HL-60/S4 treated with phorbol 12-myristate 13-acetate at 8.2 ng/mL for 4 days and 3 days (cell line): ENCODE results near the gene LRG1.
"Not testable (repeated sequence)": the region's sequence is repeated elsewhere in the genome, so short reads cannot be mapped to it uniquely, and the experiment has no call there.

Experiments used
- in situ Hi-C: fragments of 300-500 bp; cut with MboI; formaldehyde crosslinking; loops from 2 replicates; pipeline ENCODE4 v1.15.0; 2022; ENCODE audit warnings: low sequenced_read_pairs

The LRG1 gene

GRCh38 chr19:4576016-4576933, 36.4 kb upstream of the LRG1 start:
- in situ Hi-C loops, result loop anchor here (5.0 kb wide), 1 partner anchor 56 kb away; no protein-coding TSS in a partner anchor

- in situ Hi-C loops, result loop anchor here (5.0 kb wide), 1 partner anchor 57 kb away; no protein-coding TSS in a partner anchor
Observed at GRCh38 chr19:4575267-4576015, 35.6 kb upstream of the LRG1 start.

GRCh38 chr19:4573682-4574081, 33.8 kb upstream of the LRG1 start:
- in situ Hi-C loops, result no loop called here

- in situ Hi-C loops, result no loop called here
Observed at GRCh38 chr19:4571305-4571917, 31.6 kb upstream of the LRG1 start.

DNA sequence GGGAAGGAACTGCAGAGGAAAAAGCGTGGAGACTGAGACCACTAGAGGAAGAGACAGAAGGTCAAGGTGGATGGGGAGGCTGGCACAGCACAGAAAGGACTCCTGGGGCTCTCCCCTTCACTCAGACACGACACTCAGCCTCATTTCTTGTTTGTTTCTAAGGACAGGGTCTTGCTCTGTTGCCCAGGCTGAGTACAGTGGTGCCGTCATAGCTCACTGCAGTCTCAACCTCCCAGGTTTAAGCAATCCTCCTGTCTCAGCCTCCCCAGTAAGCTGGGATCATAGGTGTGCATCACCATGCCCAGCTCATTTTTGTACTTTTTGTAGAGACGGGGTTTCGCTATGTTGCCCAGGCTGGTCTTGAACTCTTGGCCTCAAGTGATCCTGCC, 31.1 kb upstream of the LRG1 start:
- in situ Hi-C loops, result no loop called here

GRCh38 chr19:4570402-4570801, 30.6 kb upstream of the LRG1 start:
- in situ Hi-C loops, result no loop called here

DNA sequence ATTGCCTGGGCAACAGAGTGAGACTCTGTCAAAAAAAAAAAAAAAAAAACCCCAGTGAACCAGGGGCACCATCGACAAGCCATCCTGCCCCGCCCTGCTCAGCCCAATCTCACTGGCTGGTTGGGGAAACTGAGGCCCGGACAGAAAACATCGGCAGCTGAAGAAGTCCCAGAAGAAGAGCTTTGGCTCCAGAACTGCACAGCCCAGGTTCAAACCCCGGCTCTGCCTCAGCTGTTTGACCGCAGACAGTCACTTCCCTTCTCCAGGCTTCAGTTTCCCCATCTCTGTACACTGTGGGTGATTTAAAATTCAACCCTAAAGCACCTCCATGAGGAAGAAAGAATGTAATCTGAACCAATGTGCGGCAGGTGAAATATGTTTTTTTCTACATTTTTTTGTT, 29.1 kb upstream of the LRG1 start:
- in situ Hi-C loops, result no loop called here

DNA sequence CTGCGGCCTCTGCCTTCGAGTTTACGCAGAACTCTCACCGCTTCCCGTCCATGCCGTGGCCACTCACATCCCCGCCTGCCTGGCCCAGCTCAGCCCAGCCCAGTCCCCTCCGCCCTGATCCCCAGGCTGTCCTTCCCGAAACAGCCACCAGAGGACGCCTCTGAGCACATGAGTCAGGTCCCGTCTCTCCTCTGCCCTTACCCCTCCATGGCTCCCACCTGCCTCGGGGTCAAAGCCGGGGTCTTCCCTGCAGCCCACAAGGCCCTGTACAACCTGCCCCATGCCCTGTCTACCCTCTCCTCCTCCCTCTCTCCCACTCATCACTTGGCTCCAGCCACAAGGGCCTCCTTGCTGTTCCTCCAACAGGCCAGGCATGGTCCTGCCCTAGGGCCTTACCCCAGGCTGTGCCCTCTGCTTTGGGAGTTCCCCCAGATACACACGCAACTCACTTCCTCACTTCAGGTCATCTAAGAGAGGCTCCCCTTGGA, 27.8 kb upstream of the LRG1 start:
- in situ Hi-C loops, result no loop called here

DNA sequence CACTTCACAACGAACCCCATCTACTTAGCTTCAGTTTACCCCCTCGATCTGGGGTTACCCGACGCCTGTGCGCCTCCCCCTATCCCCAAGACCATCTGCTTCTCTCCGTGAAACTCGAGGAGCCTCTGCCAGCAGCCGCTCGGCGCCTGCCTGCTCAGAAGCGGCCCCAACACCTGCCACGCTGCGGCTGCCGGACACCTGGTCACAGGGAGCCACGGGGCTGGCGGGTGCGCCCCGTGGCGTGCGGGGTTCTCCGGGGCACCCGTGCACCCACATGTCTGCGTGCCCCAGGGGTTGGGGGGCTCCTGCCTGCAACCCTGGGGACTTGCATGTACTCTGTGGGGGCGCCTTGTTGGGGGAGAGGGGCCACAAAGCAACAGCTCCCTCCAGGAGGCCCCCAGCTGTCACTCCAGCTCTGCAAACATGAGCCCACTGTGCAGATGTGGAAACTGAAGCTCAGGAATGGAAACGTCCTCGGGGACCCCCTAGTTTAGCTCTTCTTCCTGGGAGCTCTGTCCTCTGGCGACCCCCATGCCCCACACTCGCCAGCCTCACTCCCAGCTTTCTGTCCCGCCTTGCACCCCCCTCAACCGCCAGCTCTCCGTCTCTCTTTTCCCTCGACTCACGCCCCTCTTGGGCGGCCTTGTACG, 26.7 kb upstream of the LRG1 start:
- in situ Hi-C loops, result no loop called here

- in situ Hi-C loops, result not testable (repeated sequence)
Observed at GRCh38 chr19:4563562-4563961, 23.7 kb upstream of the LRG1 start.

DNA sequence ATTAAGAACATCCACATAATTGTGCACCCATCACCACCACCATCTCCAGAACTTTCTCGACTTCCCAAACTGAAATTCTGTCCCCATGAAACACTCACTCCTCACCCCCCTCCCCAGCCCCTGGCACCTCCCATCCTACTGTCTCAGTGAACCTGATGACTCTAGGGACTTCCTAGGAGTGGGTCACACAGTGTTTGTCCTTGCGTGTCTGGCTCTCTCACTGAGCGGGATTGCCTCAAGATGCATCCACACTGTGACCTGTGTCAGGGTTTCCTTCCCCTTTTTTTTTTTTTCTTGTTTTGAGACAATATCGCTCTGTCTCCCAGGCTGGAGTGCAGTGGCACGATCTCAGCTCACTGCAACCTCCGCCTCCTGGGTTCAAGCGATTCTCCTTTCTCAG, 22.2 kb upstream of the LRG1 start:
- in situ Hi-C loops, result not testable (repeated sequence)

DNA sequence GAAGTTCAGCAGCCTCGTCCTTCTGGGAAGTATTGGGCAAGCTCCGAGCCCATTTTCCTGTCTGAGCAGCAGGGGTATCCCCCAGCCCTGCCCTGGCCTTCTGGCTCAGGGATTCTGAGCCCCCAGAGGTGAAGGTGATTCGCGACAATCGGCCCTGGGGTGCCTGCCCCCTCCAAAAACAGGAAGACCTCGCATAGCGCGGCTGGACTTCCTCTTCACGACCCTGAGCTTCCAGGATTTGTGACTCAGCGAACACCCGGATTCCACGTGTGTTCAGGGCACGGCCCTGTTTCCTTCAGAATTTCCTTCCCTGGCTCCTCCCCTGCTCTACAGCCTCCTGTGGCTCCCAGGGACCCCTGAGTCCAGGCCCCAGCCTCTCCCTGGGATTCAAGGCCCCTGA, 19.7 kb upstream of the LRG1 start, which contains the start of gene SEMA6B:
Gene SEMA6B, minus strand, starts transcription at position 116 of the 400 bp plus-strand sequence. CDS start 1,227 bp downstream, outside the sequence.
- in situ Hi-C loops, result no loop called here

DNA sequence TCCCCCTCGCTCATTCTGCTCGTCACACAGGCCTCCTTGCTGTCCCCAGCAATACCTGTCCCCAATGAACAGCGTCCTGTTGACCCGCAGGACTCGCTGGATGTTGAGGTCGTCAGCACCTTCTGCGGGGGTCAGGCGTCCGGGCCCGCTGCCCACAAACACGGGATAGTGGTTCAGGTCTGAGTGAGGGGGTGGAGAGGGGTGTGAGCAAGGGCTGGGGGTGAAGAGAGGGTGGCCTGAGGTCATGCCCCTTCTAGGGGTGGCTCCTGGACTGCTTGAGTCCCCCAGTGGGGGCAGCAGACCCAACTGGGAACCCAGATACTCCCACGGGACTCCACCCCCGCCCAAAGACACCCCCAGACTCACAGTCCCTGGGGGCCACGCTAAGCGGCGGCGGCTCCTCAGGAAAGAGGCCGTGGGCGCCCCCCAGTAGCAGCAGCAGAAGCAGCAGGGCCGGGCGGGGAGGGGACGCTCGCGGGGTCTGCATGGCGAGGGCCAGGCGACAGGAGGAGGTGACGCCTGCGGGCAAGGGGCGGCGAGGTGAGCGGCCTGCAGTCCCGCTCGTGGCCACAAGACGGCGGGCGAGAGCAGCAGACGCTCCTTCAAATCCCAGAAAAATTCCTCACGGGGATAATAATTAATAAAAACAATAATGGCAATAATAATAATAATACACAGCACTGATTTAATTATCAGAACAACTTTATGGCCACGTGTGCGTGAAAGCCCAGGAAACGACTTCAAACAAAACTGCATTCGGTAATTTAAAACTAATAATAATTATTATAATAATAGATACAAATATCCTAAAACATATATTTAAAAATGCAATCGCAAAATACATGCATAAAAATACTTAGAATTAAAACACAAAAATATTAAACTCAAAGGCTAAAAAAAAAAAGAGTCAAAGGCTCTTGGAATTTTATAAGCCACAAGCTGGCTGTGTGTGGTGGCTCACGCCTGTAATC, 18.4 kb upstream of the LRG1 start:
- in situ Hi-C loops, result no loop called here

DNA sequence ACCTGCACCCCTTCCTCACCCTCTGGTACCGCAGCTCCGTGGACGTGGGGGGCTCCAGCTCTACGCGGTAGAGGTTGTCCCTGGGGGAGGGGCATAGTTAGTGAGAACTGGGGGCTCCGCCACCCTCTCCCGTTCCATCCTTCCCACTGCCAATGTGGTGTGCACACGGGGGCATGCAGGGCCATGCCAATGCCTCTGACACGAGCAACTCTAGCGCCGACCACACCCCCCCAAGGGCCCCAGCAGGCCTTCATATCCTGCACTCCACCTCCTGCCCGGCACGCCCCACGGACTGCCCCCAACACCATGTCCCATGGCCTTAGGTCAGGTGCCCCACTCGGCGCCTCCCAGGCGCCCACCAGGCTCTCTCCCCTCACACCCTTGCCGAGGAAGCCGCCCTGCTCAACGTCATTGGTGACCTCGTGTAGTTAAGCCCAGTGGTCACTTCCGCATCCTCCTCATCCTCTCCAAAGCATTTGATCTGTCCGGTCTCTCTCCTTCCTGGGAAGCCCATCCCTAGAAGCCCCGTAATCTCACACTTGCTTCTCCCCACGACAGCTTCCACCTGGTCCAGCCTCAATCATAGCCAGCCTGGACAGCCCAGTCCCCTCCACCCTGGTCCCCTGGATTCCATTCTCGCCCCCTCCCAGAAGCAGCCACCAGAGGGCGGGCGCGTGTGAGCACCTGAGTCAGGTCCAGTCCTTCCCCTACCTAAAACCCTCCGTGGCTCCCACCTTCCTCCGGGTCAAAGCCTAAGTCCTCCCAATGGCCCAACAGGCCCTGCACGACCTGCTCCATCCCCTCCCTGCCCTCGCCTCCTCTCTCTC, 17.5 kb upstream of the LRG1 start:
- in situ Hi-C loops, result no loop called here

GRCh38 chr19:4556597-4557127, 16.8 kb upstream of the LRG1 start:
- in situ Hi-C loops, result no loop called here

- in situ Hi-C loops, result no loop called here
Observed at GRCh38 chr19:4555657-4556561, 16.1 kb upstream of the LRG1 start.

- in situ Hi-C loops, result no loop called here
Observed at GRCh38 chr19:4554717-4555116, 14.9 kb upstream of the LRG1 start.
